Epithelial cell of proximal tubule (primary cell): ENCODE measurements around the gene B4GAT1. TPM values are rescaled to one million over a fixed set of nuclear protein-coding genes. Genes with fewer than 3 reads are reported as not detected.

Experiments used
- DNase-seq: peaks from one replicate; pipeline ENCODE4 v3.0.0-alpha.2; 2011; ENCODE audit warnings: low read depth
- H3K4me3 ChIP-seq: 2 replicates; pipeline ENCODE4 v1.5.1; 2011; ENCODE audit warnings: low read depth, mild to moderate bottlenecking, low read length
- CTCF ChIP-seq: conservative IDR thresholded peaks from 2 replicates; pipeline ENCODE4 v1.5.1; 2012; ENCODE audit warnings: low read depth, mild to moderate bottlenecking, low read length
- total RNA-seq: library from RNA; depleted of rRNA; stranded (reverse); fragments of >200 nt; gene quantifications from 2 replicates; pipeline ENCODE4 v1.2.3, GENCODE V29; 2015

B4GAT1 gene
- total RNA-seq, 1 donor from 2014 or later, result 32.0 TPM

- H3K4me3 ChIP-seq, result no peak overlapping the region
- TF ChIP-seq CTCF, result no peak
- no peak for DNase-seq
These were observed 13.4 kb downstream of the B4GAT1 start for GRCh38 chr11:66333896-66334604.

GRCh38 chr11:66333220-66333877 is 14.1 kb downstream of the B4GAT1 start:
- no peak for TF ChIP-seq CTCF
- no peak for DNase-seq
- no peak overlapping the region for H3K4me3 ChIP-seq

DNA sequence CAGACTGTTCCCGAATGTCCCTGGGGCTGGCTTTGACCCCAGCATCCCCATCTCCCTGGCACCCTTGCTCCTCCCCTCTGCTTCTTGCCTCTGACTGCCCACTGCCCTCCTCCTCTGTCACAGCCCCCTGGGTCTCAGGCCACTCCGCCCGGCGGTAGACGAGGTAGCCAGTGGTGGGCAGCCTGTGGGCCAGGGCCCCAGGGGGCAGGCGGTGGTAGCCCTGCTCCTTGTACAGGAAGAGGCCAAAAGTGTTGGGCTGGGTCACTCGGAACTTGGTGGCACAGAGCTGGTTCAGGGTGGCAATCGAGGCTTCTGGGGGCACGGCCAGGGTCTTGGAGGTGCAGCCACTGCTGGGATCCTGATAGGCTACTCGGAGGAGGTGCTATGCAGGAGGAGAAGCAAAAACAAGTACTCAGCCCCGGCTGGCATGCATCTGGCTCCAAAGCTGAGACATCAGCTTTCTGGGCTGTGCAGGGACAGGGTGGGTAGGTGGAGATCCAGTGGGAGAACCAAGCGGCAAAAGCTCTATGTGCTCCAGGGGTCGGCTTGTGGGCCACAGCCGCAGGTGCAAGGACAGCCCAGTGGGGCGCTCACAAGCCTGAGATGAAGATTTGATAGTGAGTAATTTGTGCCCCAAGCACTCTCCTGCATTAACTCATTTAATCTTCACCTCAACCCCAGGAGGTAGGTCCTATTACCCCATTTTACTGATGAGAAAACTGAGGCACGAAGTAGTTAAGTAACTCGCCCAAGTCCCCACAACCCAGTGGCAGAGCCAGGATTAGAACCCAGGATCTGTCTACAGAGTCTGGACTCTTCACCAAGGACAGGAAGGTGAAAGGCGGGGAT is 14.8 kb downstream of the B4GAT1 start:
- no peak for DNase-seq
- TF ChIP-seq CTCF, result no peak
- H3K4me3 ChIP-seq, result no peak overlapping the region

GRCh38 chr11:66331542-66332370 is 15.7 kb downstream of the B4GAT1 start:
- H3K4me3 ChIP-seq, result no peak overlapping the region
- no peak for TF ChIP-seq CTCF
- DNase-seq, result no peak

GRCh38 chr11:66330931-66331330 is 16.5 kb downstream of the B4GAT1 start:
- no peak for DNase-seq
- no peak overlapping the region for H3K4me3 ChIP-seq
- TF ChIP-seq CTCF, result no peak

DNA sequence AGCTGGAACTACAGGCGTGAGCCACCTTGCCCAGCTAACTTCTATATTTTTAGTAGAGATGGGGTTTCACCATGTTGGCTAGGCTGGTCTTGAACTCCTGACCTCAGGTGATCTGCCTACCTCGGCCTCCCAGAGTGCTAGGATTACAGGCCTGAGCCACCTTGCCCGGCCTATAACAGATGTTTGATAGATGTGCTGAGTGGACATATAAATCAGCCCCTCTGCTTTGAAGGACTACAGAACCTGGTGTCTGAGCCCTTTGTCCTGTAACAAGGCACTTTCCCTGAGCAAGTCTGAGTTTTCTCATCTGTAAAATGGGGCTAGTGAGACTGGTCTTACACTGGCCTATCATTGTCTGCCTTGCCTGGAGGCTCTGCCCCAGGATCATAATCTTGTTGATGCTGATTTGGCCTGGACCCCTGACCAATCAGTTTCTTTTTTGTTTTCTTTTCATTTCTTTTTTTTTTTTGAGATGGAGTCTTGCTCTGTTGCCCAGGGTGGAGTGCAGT is 18.2 kb downstream of the B4GAT1 start:
- H3K4me3 ChIP-seq, result no peak overlapping the region
- no peak for TF ChIP-seq CTCF
- DNase-seq, result no peak
